ENCODE measurements around the gene HYAL1. TPM values are rescaled to one million over a fixed set of nuclear protein-coding genes. Genes with fewer than 3 reads are reported as not detected.

Gene HYAL1
- total RNA-seq, 1 experiment from 2014 or later = 1.5 TPM

GRCh38 chr3:50319181-50319893 lies 16.0 kb upstream of the HYAL1 start:
- Mint-ChIP-seq H3K4me3 (ENCODE audit: low read depth, unreplicated experiment) (peak overlapping the region; percentile 74), H3K36me3 (ENCODE audit: insufficient read depth, unreplicated experiment) (peaks cover 41% of the 10 kb centered on the region), H3K27ac (ENCODE audit: unreplicated experiment) (no peak overlapping the region), H3K4me1 (ENCODE audit: low read depth, unreplicated experiment) (peaks cover 23% of the 10 kb centered on the region), H3K9me3 (ENCODE audit: low read depth, unreplicated experiment) (no peaks in the 10 kb centered on the region), H3K27me3 (ENCODE audit: unreplicated experiment) (no peaks in the 10 kb centered on the region)
- no peak for DNase-seq
- BruUV-seq (replicated peaks) = no TSS peak
- CTCF ChIA-PET = interaction anchor here (0.6 to 0.8 kb wide), 2 partner anchors 20 to 1275 kb away, joined by 3 to 6 read pairs; partner anchors contain the start of genes HYAL3 and NAA80
- TF ChIP-seq CTCF (IDR thresholded peaks at IDR 0.05; ENCODE audit: unreplicated experiment) = no peak
- intact Hi-C loops (cut with micrococcal nuclease; ENCODE audit: unreplicated experiment) = no loop called here

- H3K9me3 Mint-ChIP-seq (ENCODE audit: low read depth, unreplicated experiment) = no peaks in the 10 kb centered on the region
- H3K27ac Mint-ChIP-seq (ENCODE audit: unreplicated experiment) = no peak overlapping the region
- TF ChIP-seq CTCF (IDR thresholded peaks at IDR 0.05; ENCODE audit: unreplicated experiment) = no peak
- intact Hi-C loops (cut with micrococcal nuclease; ENCODE audit: unreplicated experiment) = no loop called here
- H3K27me3 Mint-ChIP-seq (ENCODE audit: unreplicated experiment) = no peaks in the 10 kb centered on the region
- peaks cover 28% of the 10 kb centered on the region for H3K4me1 Mint-ChIP-seq (ENCODE audit: low read depth, unreplicated experiment)
- H3K36me3 Mint-ChIP-seq (ENCODE audit: insufficient read depth, unreplicated experiment) = peaks cover 39% of the 10 kb centered on the region
- no peak for DNase-seq
- H3K4me3 Mint-ChIP-seq (ENCODE audit: low read depth, unreplicated experiment) = no peak overlapping the region
- CTCF ChIA-PET = interaction anchor here (0.6 to 0.8 kb wide), 2 partner anchors 19 to 1276 kb away, joined by 3 to 6 read pairs; partner anchors contain the start of genes HYAL3 and NAA80
- BruUV-seq (replicated peaks) = no TSS peak
Measured at GRCh38 chr3:50318615-50319014, 15.2 kb upstream of the HYAL1 start.

GRCh38 chr3:50318163-50318562 lies 14.8 kb upstream of the HYAL1 start:
- intact Hi-C loops (cut with micrococcal nuclease; ENCODE audit: unreplicated experiment) = no loop called here
- no peak for TF ChIP-seq CTCF (IDR thresholded peaks at IDR 0.05; ENCODE audit: unreplicated experiment)
- H3K27me3 Mint-ChIP-seq (ENCODE audit: unreplicated experiment) = no peaks in the 10 kb centered on the region
- peaks cover 36% of the 10 kb centered on the region for H3K36me3 Mint-ChIP-seq (ENCODE audit: insufficient read depth, unreplicated experiment)
- BruUV-seq (replicated peaks) = no TSS peak
- CTCF ChIA-PET = no interaction called here
- no peak overlapping the region for H3K4me3 Mint-ChIP-seq (ENCODE audit: low read depth, unreplicated experiment)
- no peak overlapping the region for H3K27ac Mint-ChIP-seq (ENCODE audit: unreplicated experiment)
- H3K4me1 Mint-ChIP-seq (ENCODE audit: low read depth, unreplicated experiment) = peaks cover 28% of the 10 kb centered on the region
- no peak for DNase-seq
- H3K9me3 Mint-ChIP-seq (ENCODE audit: low read depth, unreplicated experiment) = no peaks in the 10 kb centered on the region

GRCh38 chr3:50317300-50317699 lies 13.9 kb upstream of the HYAL1 start:
- H3K36me3 Mint-ChIP-seq (ENCODE audit: insufficient read depth, unreplicated experiment) = peaks cover 36% of the 10 kb centered on the region
- H3K4me3 Mint-ChIP-seq (ENCODE audit: low read depth, unreplicated experiment) = peak overlapping the region; percentile 56
- CTCF ChIA-PET = interaction anchor here (0.6 to 1.0 kb wide), 6 partner anchors 13 to 73 kb away, joined by 3 to 6 read pairs (median 4); partner anchors contain the start of genes HYAL1, HYAL3 and NAA80
- DNase-seq = peak; percentile 74
- no peaks in the 10 kb centered on the region for H3K9me3 Mint-ChIP-seq (ENCODE audit: low read depth, unreplicated experiment)
- H3K27ac Mint-ChIP-seq (ENCODE audit: unreplicated experiment) = peak overlapping the region; percentile 89
- intact Hi-C loops (cut with micrococcal nuclease; ENCODE audit: unreplicated experiment) = no loop called here
- TF ChIP-seq CTCF (IDR thresholded peaks at IDR 0.05; ENCODE audit: unreplicated experiment) = no peak
- TSS peak; percentile 73 for BruUV-seq (replicated peaks)
- peaks cover 28% of the 10 kb centered on the region for H3K4me1 Mint-ChIP-seq (ENCODE audit: low read depth, unreplicated experiment)
- H3K27me3 Mint-ChIP-seq (ENCODE audit: unreplicated experiment) = no peaks in the 10 kb centered on the region
